ENCODE measurements around the gene FALEC.

GRCh38 chr1:150466964-150467363 lies 48.6 kb upstream of the FALEC start:
- TF ChIP-seq CTCF (IDR thresholded peaks at IDR 0.05) (no peak), POLR2A (IDR thresholded peaks at IDR 0.05) (no peak)

All from uterus (tissue), 2 donors.